ENCODE results near the gene PTX4. TPM values are rescaled to one million over a fixed set of nuclear protein-coding genes. Genes with fewer than 3 reads are reported as not detected.
A peak's percentile ranks its signal among the peaks of the same experiment; 100 is the strongest.
"Not testable (repeated sequence)": the region's sequence is repeated elsewhere in the genome, so short reads cannot be mapped to it uniquely, and the experiment has no call there.

Gene PTX4
- total and polyA plus RNA-seq, 2 donors from 2014 or later: not detected

DNA sequence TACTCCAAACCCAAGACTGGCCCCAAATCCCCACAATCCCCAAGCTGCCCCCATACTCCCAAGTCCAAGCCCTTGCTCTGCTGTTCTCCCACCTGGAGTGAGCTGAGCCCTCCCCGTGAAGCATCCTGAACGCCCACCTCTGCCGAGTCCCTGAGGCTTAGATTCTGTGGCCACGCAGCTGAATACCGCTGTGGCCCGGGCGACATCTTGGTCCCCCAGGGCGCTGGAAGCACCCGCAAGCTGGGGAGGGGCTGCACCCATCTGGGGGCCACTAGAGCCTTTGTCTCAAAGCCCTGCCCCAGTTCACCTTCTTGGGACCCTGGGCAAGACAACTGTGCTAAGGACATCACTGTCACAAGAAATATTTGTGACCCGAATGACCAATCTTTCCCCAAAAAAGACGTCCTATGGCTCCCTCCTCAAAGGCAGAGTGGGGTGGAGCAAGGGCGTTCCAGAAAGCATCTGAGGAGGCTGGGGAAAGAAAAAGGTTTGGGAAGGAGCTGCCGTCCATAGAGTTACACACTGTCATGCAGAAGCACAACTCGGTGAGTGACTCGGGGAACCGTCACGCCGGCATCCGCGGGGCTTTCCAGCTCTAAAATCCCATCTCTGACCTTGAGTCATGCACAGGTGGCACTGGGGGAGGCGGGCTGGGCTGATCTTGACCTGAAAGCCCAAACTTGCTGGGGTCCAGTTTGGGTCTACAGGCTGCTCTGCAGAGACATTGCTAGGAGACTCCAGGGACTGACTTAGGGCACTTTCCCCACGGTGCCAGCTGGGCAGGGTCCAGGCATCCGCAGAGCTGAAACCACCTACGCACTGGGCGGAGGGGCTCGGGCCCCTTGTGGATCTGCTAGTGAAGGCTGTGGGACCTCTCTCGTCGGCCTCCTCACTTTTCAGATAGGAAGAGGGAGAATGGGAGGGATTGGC, 6.6 kb downstream of the PTX4 start:
- DNase-seq (peak in 1 of 5 donors; percentile 60), FAIRE-seq (no peak)
- H3K9ac ChIP-seq (ENCODE audit: low read length in 3 of 3): no peak overlapping the region
- no peak overlapping the region for H3K4me3 ChIP-seq (ENCODE audit: low read length in 3 of 3)
- H3K27ac ChIP-seq (ENCODE audit: low read depth in 2 of 2, low read length in 2 of 2): no peak overlapping the region
- no peaks in the 10 kb centered on the region for H3K27me3 ChIP-seq (ENCODE audit: control insufficient read depth, insufficient read depth, low read length)
- intact Hi-C loops (cut with DNase I): no loop called here
- no peaks in the 10 kb centered on the region for H3K4me1 ChIP-seq (ENCODE audit: control insufficient read depth in 2 of 3, insufficient read depth in 2 of 3, low read depth in 1 of 3, low read length in 3 of 3)
- H3K9me3 ChIP-seq (ENCODE audit: control insufficient read depth in 2 of 3, insufficient read depth in 1 of 3, low read length in 3 of 3): no peaks in the 10 kb centered on the region
- TF ChIP-seq, protein P1, sequence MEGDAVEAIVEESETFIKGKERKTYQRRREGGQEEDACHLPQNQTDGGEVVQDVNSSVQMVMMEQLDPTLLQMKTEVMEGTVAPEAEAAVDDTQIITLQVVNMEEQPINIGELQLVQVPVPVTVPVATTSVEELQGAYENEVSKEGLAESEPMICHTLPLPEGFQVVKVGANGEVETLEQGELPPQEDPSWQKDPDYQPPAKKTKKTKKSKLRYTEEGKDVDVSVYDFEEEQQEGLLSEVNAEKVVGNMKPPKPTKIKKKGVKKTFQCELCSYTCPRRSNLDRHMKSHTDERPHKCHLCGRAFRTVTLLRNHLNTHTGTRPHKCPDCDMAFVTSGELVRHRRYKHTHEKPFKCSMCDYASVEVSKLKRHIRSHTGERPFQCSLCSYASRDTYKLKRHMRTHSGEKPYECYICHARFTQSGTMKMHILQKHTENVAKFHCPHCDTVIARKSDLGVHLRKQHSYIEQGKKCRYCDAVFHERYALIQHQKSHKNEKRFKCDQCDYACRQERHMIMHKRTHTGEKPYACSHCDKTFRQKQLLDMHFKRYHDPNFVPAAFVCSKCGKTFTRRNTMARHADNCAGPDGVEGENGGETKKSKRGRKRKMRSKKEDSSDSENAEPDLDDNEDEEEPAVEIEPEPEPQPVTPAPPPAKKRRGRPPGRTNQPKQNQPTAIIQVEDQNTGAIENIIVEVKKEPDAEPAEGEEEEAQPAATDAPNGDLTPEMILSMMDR (IDR thresholded peaks at IDR 0.05; ENCODE audit: borderline replicate concordance, extremely low read depth, insufficient read depth): no peak
- H3K36me3 ChIP-seq (ENCODE audit: control insufficient read depth in 2 of 3, insufficient read depth in 3 of 3, low read length in 3 of 3): no peaks in the 10 kb centered on the region

GRCh38 chr16:1478937-1479336, 9.8 kb downstream of the PTX4 start:
- H3K27me3 ChIP-seq (ENCODE audit: control insufficient read depth, insufficient read depth, low read length); H3K9me3 ChIP-seq (ENCODE audit: control insufficient read depth in 2 of 3, insufficient read depth in 1 of 3, low read length in 3 of 3); FAIRE-seq; H3K36me3 ChIP-seq (ENCODE audit: control insufficient read depth in 2 of 3, insufficient read depth in 3 of 3, low read length in 3 of 3); H3K4me3 ChIP-seq (ENCODE audit: low read length in 3 of 3); DNase-seq; H3K4me1 ChIP-seq (ENCODE audit: control insufficient read depth in 2 of 3, insufficient read depth in 2 of 3, low read depth in 1 of 3, low read length in 3 of 3); H3K9ac ChIP-seq (ENCODE audit: low read length in 3 of 3); intact Hi-C loops (cut with DNase I); H3K27ac ChIP-seq (ENCODE audit: low read depth in 2 of 2, low read length in 2 of 2): not testable (repeated sequence)

- Histone ChIP-seq H3K9me3 (ENCODE audit: control insufficient read depth in 2 of 3, insufficient read depth in 1 of 3, low read length in 3 of 3) (no peaks in the 10 kb centered on the region), H3K4me3 (ENCODE audit: low read length in 3 of 3) (no peak overlapping the region), H3K4me1 (ENCODE audit: control insufficient read depth in 2 of 3, insufficient read depth in 2 of 3, low read depth in 1 of 3, low read length in 3 of 3) (peaks cover 0 to 14% (median 0%) of the 10 kb centered on the region in 3 donors), H3K27ac (ENCODE audit: low read depth in 2 of 2, low read length in 2 of 2) (no peak overlapping the region), H3K27me3 (ENCODE audit: control insufficient read depth, insufficient read depth, low read length) (no peaks in the 10 kb centered on the region), H3K9ac (ENCODE audit: low read length in 3 of 3) (no peak overlapping the region), H3K36me3 (ENCODE audit: control insufficient read depth in 2 of 3, insufficient read depth in 3 of 3, low read length in 3 of 3) (no peaks in the 10 kb centered on the region)
- DNase-seq: no peak
- TF ChIP-seq, protein P1 (IDR thresholded peaks at IDR 0.05; ENCODE audit: borderline replicate concordance, extremely low read depth, insufficient read depth): no peak
- no peak for FAIRE-seq
- intact Hi-C loops (cut with DNase I): no loop called here
These were observed 11.7 kb downstream of the PTX4 start for GRCh38 chr16:1477033-1477432.

- H3K9me3 ChIP-seq (ENCODE audit: control insufficient read depth in 2 of 3, insufficient read depth in 1 of 3, low read length in 3 of 3): no peaks in the 10 kb centered on the region
- peaks cover 0 to 27% (median 0%) of the 10 kb centered on the region in 3 donors for H3K4me1 ChIP-seq (ENCODE audit: control insufficient read depth in 2 of 3, insufficient read depth in 2 of 3, low read depth in 1 of 3, low read length in 3 of 3)
- DNase-seq (no peak), FAIRE-seq (no peak)
- TF ChIP-seq, protein P1 (IDR thresholded peaks at IDR 0.05; ENCODE audit: borderline replicate concordance, extremely low read depth, insufficient read depth): no peak
- intact Hi-C loops (cut with DNase I): no loop called here
- H3K4me3 ChIP-seq (ENCODE audit: low read length in 3 of 3): peak overlapping the region; percentile 42 to 83 (median 80)
- no peaks in the 10 kb centered on the region for H3K36me3 ChIP-seq (ENCODE audit: control insufficient read depth in 2 of 3, insufficient read depth in 3 of 3, low read length in 3 of 3)
- peak overlapping the region; percentile 5 to 74 for H3K27ac ChIP-seq (ENCODE audit: low read depth in 2 of 2, low read length in 2 of 2)
- H3K27me3 ChIP-seq (ENCODE audit: control insufficient read depth, insufficient read depth, low read length): no peaks in the 10 kb centered on the region
- H3K9ac ChIP-seq (ENCODE audit: low read length in 3 of 3): peak overlapping the region; percentile 29 to 79 (median 62)
These were observed 13.1 kb downstream of the PTX4 start for GRCh38 chr16:1475552-1476114.

All from kidney (tissue), 14 donors.